Measurements from ENCODE around the gene MSH4.

- TF ChIP-seq POLR2AphosphoS5 (IDR thresholded peaks at IDR 0.05; ENCODE audit: borderline replicate concordance, low read depth, low read length) (no peak), EZH2 (IDR thresholded peaks at IDR 0.05) (no peak), FOXP2 (optimal IDR thresholded peaks at IDR 0.05; ENCODE audit: control extremely low read depth, extremely low read length, insufficient read depth) (no peak)
Observed at GRCh38 chr1:75764057-75764655, 32.5 kb upstream of the MSH4 start.
